A673 (cell line): ENCODE data around the gene TMEM239. TPM values are rescaled to one million over a fixed set of nuclear protein-coding genes. Genes with fewer than 3 reads are reported as not detected.

Experiments used
- BruUV-seq: library from RNA; stranded (reverse); fragments of 400-500 nt; replicated peaks from 2 replicates; lab custom pipeline; 2021; lab: Mats Ljungman, UMichigan
- CTCF ChIA-PET: fragments of 300-600 bp; sonication (Branson Sonifier 250); formaldehyde crosslinking; loops from one replicate; lab custom pipeline; 2022; ENCODE audit warnings: antibody characterized with exemption; lab: Charles Lee
- POLR2A ChIA-PET: fragments of 300-600 bp; sonication (Branson Sonifier 250); formaldehyde crosslinking; loops from one replicate; lab custom pipeline; 2022; ENCODE audit warnings: antibody characterized with exemption; ENCODE audit not compliant: low non-redundant PET; lab: Charles Lee
- DNase-seq: peaks from one replicate; pipeline ENCODE4 v3.0.0-alpha.2; 2015; ENCODE audit warnings: low spot score
- H3K27ac ChIP-seq: fragments of 200-600 bp; sonication (generic); 2 replicates; pipeline ENCODE4 v1.5.1; 2016; ENCODE audit warnings: mixed run types, low read depth, mild to moderate bottlenecking, mixed read lengths, antibody characterized with exemption, low read length; ENCODE audit not compliant: poor library complexity, severe bottlenecking
- H3K27me3 ChIP-seq: fragments of 200-600 bp; sonication (generic); replicated peaks from 2 replicates; pipeline ENCODE4 v1.6.1; 2017; ENCODE audit warnings: mixed run types, low read depth, mild to moderate bottlenecking, mixed read lengths, antibody characterized with exemption, low read length; ENCODE audit not compliant: insufficient read depth, poor library complexity
- H3K36me3 ChIP-seq: fragments of 200-600 bp; sonication (generic); 2 replicates; pipeline ENCODE4 v1.6.1; 2016; ENCODE audit warnings: mixed run types, mild to moderate bottlenecking, mixed read lengths, antibody characterized with exemption, low read length; ENCODE audit not compliant: insufficient read depth, poor library complexity, severe bottlenecking
- H3K4me1 ChIP-seq: fragments of 200-600 bp; sonication (generic); 2 replicates; pipeline ENCODE4 v1.6.1; 2017; ENCODE audit warnings: mixed run types, mild to moderate bottlenecking, mixed read lengths, antibody characterized with exemption, low read length; ENCODE audit not compliant: insufficient read depth, poor library complexity, severe bottlenecking
- H3K4me3 ChIP-seq: fragments of 200-600 bp; sonication (generic); 2 replicates; pipeline ENCODE4 v1.5.1; 2016; ENCODE audit warnings: low read depth, mixed run types, mild to moderate bottlenecking, mixed read lengths, low read length; ENCODE audit not compliant: poor library complexity, severe bottlenecking
- H3K9me3 ChIP-seq: fragments of 200-600 bp; sonication (generic); 2 replicates; pipeline ENCODE4 v1.6.1; 2016; ENCODE audit warnings: mixed run types, low read depth, mild to moderate bottlenecking, mixed read lengths, antibody characterized with exemption, low read length; ENCODE audit not compliant: poor library complexity, severe bottlenecking
- CTCF ChIP-seq: fragments of 300-800, 200-600 bp; sonication (generic); conservative IDR thresholded peaks from 2 replicates; pipeline ENCODE4 v1.5.1; 2017; ENCODE audit warnings: low read depth, mild to moderate bottlenecking, antibody characterized with exemption, low read length, moderate library complexity, mixed read lengths
- EZH2 ChIP-seq: fragments of 200-600 bp; sonication (generic); IDR thresholded peaks from 2 replicates; pipeline ENCODE4 v1.6.1; 2017; ENCODE audit warnings: borderline replicate concordance, low read depth, mild to moderate bottlenecking, mixed read lengths, antibody characterized with exemption, low read length; ENCODE audit not compliant: poor library complexity, severe bottlenecking
- intact Hi-C: fragments of 100-400 bp; cut with micrococcal nuclease; formaldehyde crosslinking; loops from one replicate; pipeline ENCODE4 v1.10.0; 2022; ENCODE audit not compliant: unreplicated experiment
- total RNA-seq: library from RNA; stranded (reverse); gene quantifications from 2 replicates; pipeline ENCODE4 v1.2.3, GENCODE V29; 2021

The TMEM239 gene
- total RNA-seq, 1 experiment from 2014 or later: not detected

- no peak overlapping the region for H3K4me3 ChIP-seq
- ChIA-PET CTCF (no interaction called here), POLR2A (no interaction called here)
- H3K4me1 ChIP-seq: peaks cover 5% of the 10 kb centered on the region
- no peaks in the 10 kb centered on the region for H3K36me3 ChIP-seq
- no peaks in the 10 kb centered on the region for H3K9me3 ChIP-seq
- BruUV-seq: no TSS peak
- no peak for TF ChIP-seq CTCF
- no peak for TF ChIP-seq EZH2
- H3K27ac ChIP-seq: no peak overlapping the region
- no peak for DNase-seq
- intact Hi-C loops: no loop called here
- H3K27me3 ChIP-seq: peaks cover 42% of the 10 kb centered on the region
Observed at GRCh38 chr20:2795451-2795850, 20.7 kb upstream of the TMEM239 start.

GRCh38 chr20:2796011-2796660 is 20.0 kb upstream of the TMEM239 start:
- Histone ChIP-seq H3K9me3 (no peaks in the 10 kb centered on the region), H3K27me3 (peaks cover 48% of the 10 kb centered on the region), H3K4me3 (no peak overlapping the region), H3K27ac (no peak overlapping the region), H3K36me3 (no peaks in the 10 kb centered on the region), H3K4me1 (peaks cover 5% of the 10 kb centered on the region)
- no peak for DNase-seq
- ChIA-PET CTCF (no interaction called here), POLR2A (no interaction called here)
- intact Hi-C loops: no loop called here
- no TSS peak for BruUV-seq
- TF ChIP-seq EZH2 (no peak), CTCF (no peak)

- no peak overlapping the region for H3K4me3 ChIP-seq
- no peak overlapping the region for H3K27ac ChIP-seq
- no peaks in the 10 kb centered on the region for H3K36me3 ChIP-seq
- CTCF ChIA-PET: no interaction called here
- BruUV-seq: no TSS peak
- peaks cover 5% of the 10 kb centered on the region for H3K4me1 ChIP-seq
- POLR2A ChIA-PET: no interaction called here
- H3K27me3 ChIP-seq: peaks cover 48% of the 10 kb centered on the region
- no peaks in the 10 kb centered on the region for H3K9me3 ChIP-seq
- intact Hi-C loops: no loop called here
- no peak for DNase-seq
- TF ChIP-seq CTCF (no peak), EZH2 (no peak)
Observed at GRCh38 chr20:2797136-2797983, 18.8 kb upstream of the TMEM239 start.
